Stimulated activated naive CD8-positive, alpha-beta T cell treated with anti-CD3 and anti-CD28 coated beads, Interleukin-15, Interleukin-2, amounts not matched to agents 100 ng/mL and 50 ng/mL, for 24 hours (primary cell): ENCODE data around the gene PAK6.
A peak's percentile ranks its signal among the peaks of the same experiment; 100 is the strongest.

Experiments
- H3K27ac Mint-ChIP-seq: one replicate; pipeline ENCODE4 v1.8.0; 2021; ENCODE audit warnings: mild to moderate bottlenecking, mixed read lengths
- H3K27me3 Mint-ChIP-seq: one replicate; pipeline ENCODE4 v1.8.0; 2021; ENCODE audit warnings: mixed read lengths
- H3K36me3 Mint-ChIP-seq: one replicate; pipeline ENCODE4 v1.8.0; 2021; ENCODE audit warnings: low read depth, mixed read lengths
- H3K4me1 Mint-ChIP-seq: one replicate; pipeline ENCODE4 v1.8.0; 2021; ENCODE audit warnings: low read depth, mixed read lengths
- H3K4me3 Mint-ChIP-seq: one replicate; pipeline ENCODE4 v1.8.0; 2021; ENCODE audit warnings: mild to moderate bottlenecking, mixed read lengths
- H3K9me3 Mint-ChIP-seq: one replicate; pipeline ENCODE4 v1.8.0; 2021; ENCODE audit warnings: mixed read lengths

Gene PAK6

GRCh38 chr15:40238532-40239403 lies at the start of gene PAK6:
Gene PAK6 (plus strand): TSS chr15:40239063. CDS start chr15:40264786, 25,723 bp downstream.
- no peaks in the 10 kb centered on the region for H3K36me3 Mint-ChIP-seq
- H3K27ac Mint-ChIP-seq = no peak within 1 kb of the TSS
- H3K27me3 Mint-ChIP-seq = peaks cover 16% of the 10 kb centered on the region
- H3K4me1 Mint-ChIP-seq = peaks cover 10% of the 10 kb centered on the region
- no peaks in the 10 kb centered on the region for H3K9me3 Mint-ChIP-seq
- H3K4me3 Mint-ChIP-seq = no peak within 1 kb of the TSS

- H3K4me3 Mint-ChIP-seq = no peak overlapping the region
- no peaks in the 10 kb centered on the region for H3K9me3 Mint-ChIP-seq
- H3K36me3 Mint-ChIP-seq = peaks cover 70% of the 10 kb centered on the region
- H3K4me1 Mint-ChIP-seq = no peaks in the 10 kb centered on the region
- H3K27me3 Mint-ChIP-seq = no peaks in the 10 kb centered on the region
- no peak overlapping the region for H3K27ac Mint-ChIP-seq
Observed at GRCh38 chr15:40190591-40190990, 48.3 kb upstream of the PAK6 start.

GRCh38 chr15:40192942-40193341 lies 45.9 kb upstream of the PAK6 start:
- H3K4me1 Mint-ChIP-seq = peaks cover 16% of the 10 kb centered on the region
- no peaks in the 10 kb centered on the region for H3K9me3 Mint-ChIP-seq
- peaks cover 82% of the 10 kb centered on the region for H3K36me3 Mint-ChIP-seq
- no peaks in the 10 kb centered on the region for H3K27me3 Mint-ChIP-seq
- no peak overlapping the region for H3K27ac Mint-ChIP-seq
- H3K4me3 Mint-ChIP-seq = no peak overlapping the region

- H3K27me3 Mint-ChIP-seq = no peaks in the 10 kb centered on the region
- peak overlapping the region; percentile 9 for H3K27ac Mint-ChIP-seq
- H3K36me3 Mint-ChIP-seq = peaks cover 76% of the 10 kb centered on the region
- H3K4me1 Mint-ChIP-seq = peaks cover 16% of the 10 kb centered on the region
- H3K9me3 Mint-ChIP-seq = no peaks in the 10 kb centered on the region
- no peak overlapping the region for H3K4me3 Mint-ChIP-seq
Observed at GRCh38 chr15:40197434-40197833, 41.4 kb upstream of the PAK6 start.

- Mint-ChIP-seq H3K4me3 (no peak overlapping the region), H3K4me1 (peaks cover 16% of the 10 kb centered on the region), H3K36me3 (peaks cover 81% of the 10 kb centered on the region), H3K27me3 (no peaks in the 10 kb centered on the region), H3K27ac (no peak overlapping the region), H3K9me3 (no peaks in the 10 kb centered on the region)
Observed at GRCh38 chr15:40198355-40199085, 40.3 kb upstream of the PAK6 start.

- Mint-ChIP-seq H3K9me3 (no peaks in the 10 kb centered on the region), H3K4me3 (no peak overlapping the region), H3K27ac (no peak overlapping the region), H3K4me1 (no peaks in the 10 kb centered on the region), H3K27me3 (no peaks in the 10 kb centered on the region), H3K36me3 (peaks cover 76% of the 10 kb centered on the region)
Observed at GRCh38 chr15:40204100-40204499, 34.8 kb upstream of the PAK6 start.

- no peak overlapping the region for H3K4me3 Mint-ChIP-seq
- no peaks in the 10 kb centered on the region for H3K9me3 Mint-ChIP-seq
- no peak overlapping the region for H3K27ac Mint-ChIP-seq
- H3K27me3 Mint-ChIP-seq = no peaks in the 10 kb centered on the region
- peaks cover 67% of the 10 kb centered on the region for H3K36me3 Mint-ChIP-seq
- H3K4me1 Mint-ChIP-seq = no peaks in the 10 kb centered on the region
Observed at GRCh38 chr15:40217166-40217824, 21.6 kb upstream of the PAK6 start.

- H3K4me1 Mint-ChIP-seq = no peaks in the 10 kb centered on the region
- no peak overlapping the region for H3K4me3 Mint-ChIP-seq
- H3K27me3 Mint-ChIP-seq = no peaks in the 10 kb centered on the region
- no peaks in the 10 kb centered on the region for H3K9me3 Mint-ChIP-seq
- peaks cover 69% of the 10 kb centered on the region for H3K36me3 Mint-ChIP-seq
- H3K27ac Mint-ChIP-seq = no peak overlapping the region
Observed at GRCh38 chr15:40219801-40220200, 19.1 kb upstream of the PAK6 start.

- H3K27me3 Mint-ChIP-seq = no peaks in the 10 kb centered on the region
- H3K27ac Mint-ChIP-seq = no peak overlapping the region
- H3K36me3 Mint-ChIP-seq = peaks cover 67% of the 10 kb centered on the region
- H3K4me1 Mint-ChIP-seq = peaks cover 14% of the 10 kb centered on the region
- H3K9me3 Mint-ChIP-seq = no peaks in the 10 kb centered on the region
- H3K4me3 Mint-ChIP-seq = no peak overlapping the region
Observed at GRCh38 chr15:40222131-40222530, 16.7 kb upstream of the PAK6 start.

- Mint-ChIP-seq H3K9me3 (no peaks in the 10 kb centered on the region), H3K4me3 (no peak overlapping the region), H3K27me3 (no peaks in the 10 kb centered on the region), H3K27ac (no peak overlapping the region), H3K4me1 (peaks cover 14% of the 10 kb centered on the region), H3K36me3 (peaks cover 40% of the 10 kb centered on the region)
Observed at GRCh38 chr15:40226736-40227135, 12.1 kb upstream of the PAK6 start.

- Mint-ChIP-seq H3K4me1 (peaks cover 14% of the 10 kb centered on the region), H3K9me3 (no peaks in the 10 kb centered on the region), H3K36me3 (peaks cover 22% of the 10 kb centered on the region), H3K4me3 (no peak overlapping the region), H3K27me3 (no peaks in the 10 kb centered on the region), H3K27ac (no peak overlapping the region)
Observed at GRCh38 chr15:40229316-40229715, 9.5 kb upstream of the PAK6 start.

- Mint-ChIP-seq H3K4me1 (peaks cover 15% of the 10 kb centered on the region), H3K4me3 (no peak overlapping the region), H3K27ac (no peak overlapping the region), H3K36me3 (peaks cover 16% of the 10 kb centered on the region), H3K9me3 (no peaks in the 10 kb centered on the region), H3K27me3 (no peaks in the 10 kb centered on the region)
Observed at GRCh38 chr15:40229956-40230355, 8.9 kb upstream of the PAK6 start.

- H3K4me3 Mint-ChIP-seq = no peak overlapping the region
- peaks cover under 1% of the 10 kb centered on the region for H3K27me3 Mint-ChIP-seq
- H3K4me1 Mint-ChIP-seq = peaks cover 4% of the 10 kb centered on the region
- peaks cover 10% of the 10 kb centered on the region for H3K36me3 Mint-ChIP-seq
- H3K9me3 Mint-ChIP-seq = no peaks in the 10 kb centered on the region
- no peak overlapping the region for H3K27ac Mint-ChIP-seq
Observed at GRCh38 chr15:40232625-40233070, 6.2 kb upstream of the PAK6 start.

- Mint-ChIP-seq H3K4me1 (peaks cover 4% of the 10 kb centered on the region), H3K9me3 (no peaks in the 10 kb centered on the region), H3K36me3 (peaks cover 4% of the 10 kb centered on the region), H3K27ac (no peak overlapping the region), H3K27me3 (peaks cover 9% of the 10 kb centered on the region), H3K4me3 (no peak overlapping the region)
Observed at GRCh38 chr15:40233727-40234577, 4.9 kb upstream of the PAK6 start.
